ENCODE measurements around the gene ENDOV. TPM values are rescaled to one million over a fixed set of nuclear protein-coding genes. Genes with fewer than 3 reads are reported as not detected.

Gene ENDOV
- total RNA-seq, 1 experiment from 2014 or later: 33.2 TPM

DNA sequence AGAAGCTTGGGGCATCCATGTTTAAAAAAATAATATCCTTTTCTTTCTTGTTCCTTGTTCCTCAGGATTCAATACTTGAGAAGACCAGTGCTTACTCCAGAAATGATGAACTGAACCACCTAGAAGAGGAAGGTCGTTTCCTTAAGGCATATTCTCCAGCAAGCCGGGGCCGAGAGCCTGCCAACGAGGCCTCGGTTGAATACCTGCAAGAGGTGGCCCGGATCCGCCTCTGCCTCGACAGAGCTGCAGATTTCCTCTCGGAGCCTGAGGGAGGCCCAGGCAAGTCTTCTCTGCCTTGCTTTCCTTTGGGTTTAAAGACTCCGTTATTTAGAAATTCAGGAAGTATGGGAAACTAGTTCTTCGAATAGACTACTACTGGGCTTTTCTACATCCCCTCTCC, 42.5 kb upstream of the ENDOV start:
- H3K27me3 Mint-ChIP-seq (ENCODE audit: unreplicated experiment): no peaks in the 10 kb centered on the region
- peaks cover 80% of the 10 kb centered on the region for H3K36me3 Mint-ChIP-seq (ENCODE audit: insufficient read depth, unreplicated experiment)
- BruUV-seq (replicated peaks): no TSS peak
- intact Hi-C loops (cut with micrococcal nuclease; ENCODE audit: unreplicated experiment): no loop called here
- no peaks in the 10 kb centered on the region for H3K4me1 Mint-ChIP-seq (ENCODE audit: low read depth, unreplicated experiment)
- no peak overlapping the region for H3K4me3 Mint-ChIP-seq (ENCODE audit: low read depth, unreplicated experiment)
- H3K27ac Mint-ChIP-seq (ENCODE audit: unreplicated experiment): no peak overlapping the region
- no peaks in the 10 kb centered on the region for H3K9me3 Mint-ChIP-seq (ENCODE audit: low read depth, unreplicated experiment)
- CTCF ChIA-PET: no interaction called here
- DNase-seq: no peak
- TF ChIP-seq, protein P1, sequence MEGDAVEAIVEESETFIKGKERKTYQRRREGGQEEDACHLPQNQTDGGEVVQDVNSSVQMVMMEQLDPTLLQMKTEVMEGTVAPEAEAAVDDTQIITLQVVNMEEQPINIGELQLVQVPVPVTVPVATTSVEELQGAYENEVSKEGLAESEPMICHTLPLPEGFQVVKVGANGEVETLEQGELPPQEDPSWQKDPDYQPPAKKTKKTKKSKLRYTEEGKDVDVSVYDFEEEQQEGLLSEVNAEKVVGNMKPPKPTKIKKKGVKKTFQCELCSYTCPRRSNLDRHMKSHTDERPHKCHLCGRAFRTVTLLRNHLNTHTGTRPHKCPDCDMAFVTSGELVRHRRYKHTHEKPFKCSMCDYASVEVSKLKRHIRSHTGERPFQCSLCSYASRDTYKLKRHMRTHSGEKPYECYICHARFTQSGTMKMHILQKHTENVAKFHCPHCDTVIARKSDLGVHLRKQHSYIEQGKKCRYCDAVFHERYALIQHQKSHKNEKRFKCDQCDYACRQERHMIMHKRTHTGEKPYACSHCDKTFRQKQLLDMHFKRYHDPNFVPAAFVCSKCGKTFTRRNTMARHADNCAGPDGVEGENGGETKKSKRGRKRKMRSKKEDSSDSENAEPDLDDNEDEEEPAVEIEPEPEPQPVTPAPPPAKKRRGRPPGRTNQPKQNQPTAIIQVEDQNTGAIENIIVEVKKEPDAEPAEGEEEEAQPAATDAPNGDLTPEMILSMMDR (IDR thresholded peaks at IDR 0.05; ENCODE audit: unreplicated experiment): no peak

DNA sequence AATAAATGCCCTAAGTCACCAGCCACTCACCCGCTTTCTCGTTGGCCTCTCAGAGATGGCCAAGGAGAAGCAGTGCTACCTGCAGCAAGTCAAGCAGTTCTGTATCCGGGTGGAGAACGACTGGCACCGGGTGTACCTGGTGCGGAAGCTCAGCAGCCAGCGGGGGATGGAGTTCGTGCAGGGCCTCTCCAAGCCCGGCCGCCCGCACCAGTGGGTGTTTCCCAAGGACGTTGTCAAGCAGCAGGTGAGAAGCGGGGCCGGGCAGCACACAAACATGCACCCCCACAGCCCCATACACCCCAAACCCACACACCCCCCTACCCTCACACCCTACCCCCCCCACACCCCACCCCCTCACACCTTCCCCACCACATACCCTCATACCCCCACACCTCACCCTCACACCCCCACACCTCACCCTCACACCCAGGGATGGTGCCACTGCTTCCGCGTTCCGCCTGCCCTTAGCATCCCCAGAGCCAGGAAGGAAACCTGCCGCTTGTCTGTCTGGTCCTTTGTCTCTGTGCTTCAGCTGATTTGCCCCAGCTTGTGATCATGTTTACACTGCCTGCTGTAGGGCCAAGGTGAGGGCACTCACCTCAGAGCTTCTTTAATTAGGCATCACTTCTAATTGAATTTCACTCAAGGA, 41.9 kb upstream of the ENDOV start:
- H3K4me3 Mint-ChIP-seq (ENCODE audit: low read depth, unreplicated experiment): no peak overlapping the region
- CTCF ChIA-PET: no interaction called here
- no TSS peak for BruUV-seq (replicated peaks)
- intact Hi-C loops (cut with micrococcal nuclease; ENCODE audit: unreplicated experiment): no loop called here
- H3K27me3 Mint-ChIP-seq (ENCODE audit: unreplicated experiment): no peaks in the 10 kb centered on the region
- TF ChIP-seq, protein P1 (IDR thresholded peaks at IDR 0.05; ENCODE audit: unreplicated experiment): no peak
- H3K36me3 Mint-ChIP-seq (ENCODE audit: insufficient read depth, unreplicated experiment): peaks cover 79% of the 10 kb centered on the region
- no peak for DNase-seq
- H3K9me3 Mint-ChIP-seq (ENCODE audit: low read depth, unreplicated experiment): no peaks in the 10 kb centered on the region
- no peak overlapping the region for H3K27ac Mint-ChIP-seq (ENCODE audit: unreplicated experiment)
- no peaks in the 10 kb centered on the region for H3K4me1 Mint-ChIP-seq (ENCODE audit: low read depth, unreplicated experiment)

DNA sequence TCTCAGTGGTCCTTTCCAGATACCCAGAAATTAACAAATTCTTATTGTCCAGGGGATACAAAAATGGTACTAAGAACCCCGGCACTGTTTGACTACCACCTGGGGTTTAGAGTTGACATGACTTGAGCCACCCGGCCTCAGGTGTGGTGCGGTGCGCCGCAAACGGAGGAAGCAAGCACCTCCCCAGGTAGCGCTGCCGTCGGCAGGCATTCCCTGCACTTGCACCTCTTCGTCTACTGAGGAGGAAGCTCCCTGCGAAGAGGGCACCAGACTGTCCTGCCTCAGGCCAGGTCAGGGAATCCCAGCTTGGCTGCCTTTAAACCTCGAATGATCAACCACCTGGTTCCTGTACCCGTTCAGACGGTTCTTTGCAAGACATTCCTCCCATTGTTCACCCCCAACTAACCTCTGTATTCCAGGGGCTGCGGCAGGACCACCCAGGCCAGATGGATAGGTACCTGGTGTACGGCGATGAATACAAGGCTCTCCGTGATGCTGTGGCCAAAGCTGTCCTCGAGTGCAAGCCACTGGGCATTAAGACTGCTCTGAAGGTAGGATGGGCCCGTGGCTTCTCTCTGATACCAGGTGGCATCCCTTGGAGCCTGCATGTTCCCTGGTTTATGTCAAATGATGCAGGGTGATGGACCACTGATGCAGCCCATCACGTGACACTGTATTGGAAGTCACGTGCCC, 40.8 kb upstream of the ENDOV start:
- peaks cover 73% of the 10 kb centered on the region for H3K36me3 Mint-ChIP-seq (ENCODE audit: insufficient read depth, unreplicated experiment)
- no peaks in the 10 kb centered on the region for H3K4me1 Mint-ChIP-seq (ENCODE audit: low read depth, unreplicated experiment)
- no peak overlapping the region for H3K27ac Mint-ChIP-seq (ENCODE audit: unreplicated experiment)
- intact Hi-C loops (cut with micrococcal nuclease; ENCODE audit: unreplicated experiment): no loop called here
- no peak overlapping the region for H3K4me3 Mint-ChIP-seq (ENCODE audit: low read depth, unreplicated experiment)
- CTCF ChIA-PET: no interaction called here
- no TSS peak for BruUV-seq (replicated peaks)
- no peaks in the 10 kb centered on the region for H3K27me3 Mint-ChIP-seq (ENCODE audit: unreplicated experiment)
- no peak for DNase-seq
- H3K9me3 Mint-ChIP-seq (ENCODE audit: low read depth, unreplicated experiment): no peaks in the 10 kb centered on the region
- TF ChIP-seq, protein P1 (IDR thresholded peaks at IDR 0.05; ENCODE audit: unreplicated experiment): no peak

DNA sequence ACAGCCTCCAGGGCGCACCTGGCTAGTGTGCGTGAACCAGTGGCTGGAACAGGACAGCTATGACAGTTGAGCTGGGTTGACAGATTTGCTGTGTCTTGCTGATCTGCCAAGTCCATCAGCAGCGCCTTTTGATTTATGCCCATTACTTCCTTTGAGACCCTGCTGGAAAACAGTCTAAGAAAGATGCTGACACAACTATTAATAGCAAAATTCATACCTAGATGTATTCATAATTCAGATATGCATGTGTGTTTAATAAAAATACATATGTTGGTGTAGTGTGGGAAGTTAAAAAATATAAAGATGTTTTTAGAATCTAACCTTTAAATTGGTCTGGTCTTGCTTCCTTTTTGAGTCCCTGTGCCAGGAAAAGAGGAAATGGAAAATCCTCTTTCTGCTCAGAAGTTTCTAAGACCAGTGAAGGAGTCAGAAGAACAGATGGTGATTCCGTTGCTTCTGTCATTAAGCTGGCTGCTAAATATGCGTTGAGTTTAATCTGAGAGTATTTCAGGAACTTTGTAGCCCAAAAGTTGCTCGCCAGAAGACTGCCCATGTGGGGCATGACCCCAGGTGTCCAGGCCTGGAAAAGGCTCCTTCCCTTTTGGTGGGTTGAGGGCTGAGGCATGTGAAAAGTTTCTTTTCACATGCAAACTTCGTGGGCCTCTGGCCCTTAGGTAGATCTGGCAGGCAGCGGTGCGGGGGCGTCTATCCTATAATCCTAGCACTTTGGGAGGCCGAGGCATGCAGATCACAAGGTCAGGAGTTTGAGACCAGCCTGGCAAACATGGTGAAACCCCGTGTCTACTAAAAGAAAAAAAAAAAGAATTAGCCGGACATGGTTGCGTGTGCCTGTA, 40.0 kb upstream of the ENDOV start:
- Mint-ChIP-seq H3K4me1 (ENCODE audit: low read depth, unreplicated experiment) (no peaks in the 10 kb centered on the region), H3K27me3 (ENCODE audit: unreplicated experiment) (no peaks in the 10 kb centered on the region), H3K36me3 (ENCODE audit: insufficient read depth, unreplicated experiment) (peaks cover 69% of the 10 kb centered on the region), H3K27ac (ENCODE audit: unreplicated experiment) (no peak overlapping the region), H3K4me3 (ENCODE audit: low read depth, unreplicated experiment) (no peak overlapping the region), H3K9me3 (ENCODE audit: low read depth, unreplicated experiment) (no peaks in the 10 kb centered on the region)
- TF ChIP-seq, protein P1 (IDR thresholded peaks at IDR 0.05; ENCODE audit: unreplicated experiment): no peak
- CTCF ChIA-PET: no interaction called here
- BruUV-seq (replicated peaks): no TSS peak
- intact Hi-C loops (cut with micrococcal nuclease; ENCODE audit: unreplicated experiment): no loop called here
- DNase-seq: no peak
